GM10847 (cell line): ENCODE measurements around the gene BPHL.

Source experiments
- POLR2A ChIP-seq: IDR thresholded peaks from 2 replicates; pipeline ENCODE4 v1.6.1; 2011; ENCODE audit not compliant: insufficient read length; ENCODE audit errors: extremely low read depth

Gene BPHL

GRCh38 chr6:3108746-3109414, 9.6 kb upstream of the BPHL start:
- TF ChIP-seq POLR2A: no peak

- no peak for TF ChIP-seq POLR2A
These were observed 8.8 kb upstream of the BPHL start for GRCh38 chr6:3109761-3110160.

DNA sequence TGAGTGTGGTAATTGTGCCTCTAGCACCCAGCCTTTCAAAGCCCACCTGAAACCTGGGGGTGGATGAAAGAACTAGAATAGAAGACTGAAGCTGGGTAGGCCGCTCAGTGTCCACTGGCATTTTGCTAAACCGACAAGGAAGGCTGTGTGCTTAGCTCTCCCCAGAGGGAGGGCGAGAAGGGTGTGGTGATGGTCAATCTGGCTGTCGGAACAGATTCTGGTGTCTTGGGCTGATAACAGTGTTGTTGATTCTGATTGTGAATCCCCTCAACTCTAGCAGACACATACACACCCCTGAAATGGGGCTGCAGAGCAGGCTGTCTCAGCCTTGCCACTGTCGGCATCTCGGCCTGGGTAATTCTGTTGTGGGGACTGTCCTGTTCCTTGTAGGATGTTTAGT, 4.1 kb upstream of the BPHL start:
- no peak for TF ChIP-seq POLR2A

GRCh38 chr6:3117912-3118352, 579 bp upstream of the BPHL start:
- TF ChIP-seq POLR2A: no peak

GRCh38 chr6:3119040-3119723, 671 bp downstream of the BPHL start:
- TF ChIP-seq POLR2A: no peak

DNA sequence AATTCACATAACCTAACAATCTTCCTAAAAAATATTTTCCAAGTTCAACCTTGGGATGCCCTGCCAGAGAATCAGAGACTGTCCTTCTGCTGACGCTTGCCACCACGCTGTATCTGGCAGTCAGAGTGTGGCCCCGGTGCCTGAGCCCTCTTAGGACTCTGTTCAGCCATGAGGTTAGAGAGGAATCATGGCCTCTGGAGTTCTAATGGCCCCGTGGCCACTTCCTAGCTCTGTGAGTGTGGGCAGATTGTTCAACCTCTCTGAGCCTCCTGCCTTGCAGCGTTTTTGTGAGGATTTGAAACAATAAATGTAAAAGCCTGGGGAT, 2.2 kb downstream of the BPHL start:
- no peak for TF ChIP-seq POLR2A

- no peak for TF ChIP-seq POLR2A
These were observed 4.3 kb downstream of the BPHL start for GRCh38 chr6:3122823-3123182.

- TF ChIP-seq POLR2A: no peak
These were observed 6.2 kb downstream of the BPHL start for GRCh38 chr6:3124667-3125066.

DNA sequence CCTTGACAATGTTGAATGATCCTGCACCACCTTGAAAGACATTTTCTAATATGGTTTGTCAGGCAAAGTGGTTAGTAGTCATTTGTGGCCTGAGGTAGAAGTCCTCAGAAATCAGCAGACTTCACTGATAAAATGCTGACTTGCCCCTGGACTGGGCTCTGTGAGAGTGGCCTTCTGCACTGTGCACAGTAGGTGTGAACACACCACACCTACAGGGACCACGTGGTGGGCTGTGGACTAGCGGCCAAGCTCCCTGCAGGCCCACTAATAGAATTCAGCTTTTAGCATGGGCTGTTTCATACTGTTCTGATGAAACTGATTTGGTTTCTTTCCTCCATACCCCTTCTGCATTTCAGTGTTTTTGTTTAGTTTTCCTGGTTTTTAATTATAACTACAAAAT, 7.3 kb downstream of the BPHL start:
- no peak for TF ChIP-seq POLR2A

- TF ChIP-seq POLR2A: no peak
These were observed 10.0 kb downstream of the BPHL start for GRCh38 chr6:3128356-3129108.

DNA sequence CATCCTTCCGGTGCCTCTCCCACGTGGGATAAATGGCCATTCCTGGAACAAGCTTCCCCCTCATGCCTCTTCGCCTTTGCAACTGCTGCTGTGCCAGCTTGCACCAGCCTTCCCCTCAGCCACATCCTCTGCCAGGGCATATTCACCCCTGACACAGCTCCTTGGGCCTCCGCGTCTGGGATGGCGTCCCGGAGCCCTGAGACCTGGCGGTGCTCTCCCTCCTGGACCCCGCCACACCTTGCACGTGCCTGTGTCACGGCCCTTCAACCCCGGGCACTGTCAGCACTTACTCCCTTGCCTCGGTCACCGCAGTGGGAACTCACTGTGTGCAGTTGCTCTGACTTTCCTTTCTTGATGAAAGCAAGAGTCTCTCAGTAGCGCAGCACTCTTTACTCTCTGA, 13.2 kb downstream of the BPHL start:
- TF ChIP-seq POLR2A: no peak

- TF ChIP-seq POLR2A: no peak
These were observed 15.0 kb downstream of the BPHL start for GRCh38 chr6:3133515-3133914.

DNA sequence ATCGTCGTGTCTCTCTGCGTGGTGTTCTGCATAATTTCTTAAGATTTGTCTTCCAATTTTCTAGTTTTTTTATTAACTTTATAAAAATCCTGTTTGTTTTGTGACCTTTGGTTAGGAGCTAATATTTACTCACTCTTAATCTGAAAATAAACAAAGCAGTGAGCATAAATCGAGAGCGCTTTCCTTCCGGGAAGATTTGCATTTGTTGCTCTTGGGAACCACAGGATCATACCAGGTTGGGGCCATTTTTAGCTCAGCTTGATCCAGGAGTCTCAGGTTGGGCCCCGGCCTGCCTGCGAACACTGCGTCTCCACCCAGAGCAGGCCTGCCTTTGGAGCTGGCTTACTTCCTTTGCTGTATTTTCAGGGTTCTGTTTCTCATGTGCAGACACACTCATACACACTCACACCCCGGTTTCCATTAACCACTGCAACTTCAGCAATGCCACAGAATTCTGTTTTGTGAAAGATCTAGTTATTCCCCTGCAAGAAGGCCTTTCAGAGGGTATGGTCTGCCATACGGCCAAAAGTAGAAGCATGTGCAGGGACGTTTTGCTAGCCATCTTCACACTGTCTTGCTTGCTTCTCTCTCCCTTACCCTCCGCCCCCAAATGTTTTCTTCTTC, 17.3 kb downstream of the BPHL start:
- TF ChIP-seq POLR2A: no peak

GRCh38 chr6:3136292-3137011, 17.9 kb downstream of the BPHL start:
- TF ChIP-seq POLR2A: no peak

- TF ChIP-seq POLR2A: no peak
These were observed 18.7 kb downstream of the BPHL start for GRCh38 chr6:3137057-3137777.

GRCh38 chr6:3138341-3138740, 19.8 kb downstream of the BPHL start:
- no peak for TF ChIP-seq POLR2A
